Transverse colon (tissue), 4 donors: ENCODE measurements around the gene LEMD3.

Source experiments
- CTCF ChIP-seq, 5 experiments: fragments of 200-600 bp in 3 of 5; fragments of 450-650 bp in 2 of 5; sonication (generic) in 3 of 5; IDR thresholded peaks; 1 replicate in 2 of 5; 2 replicates in 3 of 5; pipeline ENCODE4 v1.5.1; 2016 to 2017; ENCODE audit warnings: antibody characterized with exemption in 5 of 5, inconsistent platforms in 3 of 5, mild to moderate bottlenecking in 2 of 5, moderate library complexity in 1 of 5
- EP300 ChIP-seq: sonication (generic); formaldehyde crosslinking; IDR thresholded peaks from one replicate; pipeline ENCODE4 v1.6.1; 2017; ENCODE audit warnings: antibody characterized with exemption, low read depth
- POLR2A ChIP-seq: fragments of 450-650 bp; IDR thresholded peaks from one replicate; pipeline ENCODE4 v1.6.1; 2016; ENCODE audit warnings: antibody characterized with exemption, mild to moderate bottlenecking, moderate library complexity
- POLR2AphosphoS5 ChIP-seq, 3 donors: sonication (generic); formaldehyde crosslinking; IDR thresholded peaks; one replicate each; pipeline ENCODE4 v1.6.1; 2016; ENCODE audit warnings: antibody characterized with exemption in 3 of 3

GRCh38 chr12:65238609-65239008, 69.2 kb downstream of the LEMD3 start:
- no peak for TF ChIP-seq CTCF (IDR thresholded peaks at IDR 0.05)
- no peak for TF ChIP-seq POLR2AphosphoS5 (IDR thresholded peaks at IDR 0.05)
- TF ChIP-seq POLR2A, result no peak
- TF ChIP-seq EP300, result no peak
